Esophagus squamous epithelium (tissue), 4 donors: ENCODE results near the gene NOXO1.
A peak's percentile ranks its signal among the peaks of the same experiment; 100 is the strongest.

Experiments
- POLR2A ChIP-seq, 4 donors: fragments of 450-650 bp; IDR thresholded peaks; one replicate each; pipeline ENCODE4 v1.6.1; 2017; ENCODE audit warnings: antibody characterized with exemption in 4 of 4, mild to moderate bottlenecking in 4 of 4, moderate library complexity in 3 of 4
- TF ChIP-seq, protein P1 (sequence below), 6 experiments: fragments of 450-650 bp in 4 of 6; fragments of 200-600 bp in 2 of 6; sonication (generic) in 2 of 6; IDR thresholded peaks; one replicate each; pipeline ENCODE4 v1.5.1; 2016 to 2019; ENCODE audit warnings: antibody characterized with exemption in 6 of 6, mild to moderate bottlenecking in 4 of 6, moderate library complexity in 4 of 6

- TF ChIP-seq, protein P1, sequence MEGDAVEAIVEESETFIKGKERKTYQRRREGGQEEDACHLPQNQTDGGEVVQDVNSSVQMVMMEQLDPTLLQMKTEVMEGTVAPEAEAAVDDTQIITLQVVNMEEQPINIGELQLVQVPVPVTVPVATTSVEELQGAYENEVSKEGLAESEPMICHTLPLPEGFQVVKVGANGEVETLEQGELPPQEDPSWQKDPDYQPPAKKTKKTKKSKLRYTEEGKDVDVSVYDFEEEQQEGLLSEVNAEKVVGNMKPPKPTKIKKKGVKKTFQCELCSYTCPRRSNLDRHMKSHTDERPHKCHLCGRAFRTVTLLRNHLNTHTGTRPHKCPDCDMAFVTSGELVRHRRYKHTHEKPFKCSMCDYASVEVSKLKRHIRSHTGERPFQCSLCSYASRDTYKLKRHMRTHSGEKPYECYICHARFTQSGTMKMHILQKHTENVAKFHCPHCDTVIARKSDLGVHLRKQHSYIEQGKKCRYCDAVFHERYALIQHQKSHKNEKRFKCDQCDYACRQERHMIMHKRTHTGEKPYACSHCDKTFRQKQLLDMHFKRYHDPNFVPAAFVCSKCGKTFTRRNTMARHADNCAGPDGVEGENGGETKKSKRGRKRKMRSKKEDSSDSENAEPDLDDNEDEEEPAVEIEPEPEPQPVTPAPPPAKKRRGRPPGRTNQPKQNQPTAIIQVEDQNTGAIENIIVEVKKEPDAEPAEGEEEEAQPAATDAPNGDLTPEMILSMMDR (IDR thresholded peaks at IDR 0.05) = peak in 4 of 6 experiments; percentile 9 to 52 (median 22)
- no peak for TF ChIP-seq POLR2A (IDR thresholded peaks at IDR 0.05)
Observed at GRCh38 chr16:1932050-1933028, 48.9 kb downstream of the NOXO1 start.
